ENCODE data around the gene RNF223.

- TF ChIP-seq TAF1 (IDR thresholded peaks at IDR 0.05; ENCODE audit: low read depth, low read length) = no peak
- no peak for TF ChIP-seq POLR2AphosphoS5 (IDR thresholded peaks at IDR 0.05; ENCODE audit: low read depth, low read length)
- no peak for TF ChIP-seq POU2F2 (IDR thresholded peaks at IDR 0.05; ENCODE audit: low read depth, low read length)
Observed at GRCh38 chr1:1120866-1121591, 46.9 kb upstream of the RNF223 start.

Measured in GM12891 (cell line).